Astrocyte (in vitro differentiated cells and primary cell): Measurements from ENCODE around the gene TOP3B.

Source experiments
- CTCF ChIP-seq: IDR thresholded peaks from 2 replicates; pipeline ENCODE4 v1.5.1; 2011; ENCODE audit warnings: low read depth, mild to moderate bottlenecking, inconsistent platforms, low read length, moderate library complexity; ENCODE audit not compliant: insufficient read depth
- EZH2 ChIP-seq: IDR thresholded peaks from 2 replicates; pipeline ENCODE4 v1.6.1; 2012; ENCODE audit warnings: mild to moderate bottlenecking, low read length, inconsistent platforms; ENCODE audit not compliant: insufficient read depth

GRCh38 chr22:21922370-21923162, 60.0 kb downstream of the TOP3B start:
- TF ChIP-seq EZH2 = no peak
- no peak for TF ChIP-seq CTCF
